ENCODE measurements around the gene STK33.

STK33 gene

GRCh38 chr11:8372641-8373381 lies 221.2 kb downstream of the STK33 start:
- DNase-seq: no peak

- no peak for DNase-seq
Observed at GRCh38 chr11:8371516-8371884, 222.5 kb downstream of the STK33 start.

- DNase-seq: no peak
Observed at GRCh38 chr11:8370812-8371515, 223.1 kb downstream of the STK33 start.

GRCh38 chr11:8369592-8370205 lies 224.3 kb downstream of the STK33 start:
- no peak for DNase-seq

- no peak for DNase-seq
Observed at GRCh38 chr11:8368772-8369171, 225.3 kb downstream of the STK33 start.

- no peak for DNase-seq
Observed at GRCh38 chr11:8368194-8368593, 225.8 kb downstream of the STK33 start.

- no peak for DNase-seq
Observed at GRCh38 chr11:8366316-8366715, 227.7 kb downstream of the STK33 start.

GRCh38 chr11:8365216-8365941 lies 228.6 kb downstream of the STK33 start:
- no peak for DNase-seq

- DNase-seq: no peak
Observed at GRCh38 chr11:8363921-8364320, 230.1 kb downstream of the STK33 start.

GRCh38 chr11:8362899-8363298 lies 231.1 kb downstream of the STK33 start:
- DNase-seq: no peak

GRCh38 chr11:8362491-8362890 lies 231.5 kb downstream of the STK33 start:
- no peak for DNase-seq

GRCh38 chr11:8361664-8362210 lies 232.3 kb downstream of the STK33 start:
- DNase-seq: no peak

- DNase-seq: no peak
Observed at GRCh38 chr11:8361206-8361605, 232.8 kb downstream of the STK33 start.

- no peak for DNase-seq
Observed at GRCh38 chr11:8360086-8360828, 233.8 kb downstream of the STK33 start.

GRCh38 chr11:8359521-8359920 lies 234.5 kb downstream of the STK33 start:
- DNase-seq: no peak

GRCh38 chr11:8357891-8358566 lies 236.0 kb downstream of the STK33 start:
- no peak for DNase-seq

GRCh38 chr11:8357505-8357888 lies 236.5 kb downstream of the STK33 start:
- no peak for DNase-seq

GRCh38 chr11:8356721-8357504 lies 237.1 kb downstream of the STK33 start:
- DNase-seq: no peak

GRCh38 chr11:8356216-8356615 lies 237.8 kb downstream of the STK33 start:
- no peak for DNase-seq

GRCh38 chr11:8355416-8355742 lies 238.6 kb downstream of the STK33 start:
- no peak for DNase-seq
